ENCODE results near the gene C16orf90.
A peak's percentile ranks its signal among the peaks of the same experiment; 100 is the strongest.

Gene C16orf90

GRCh38 chr16:3461151-3461550 is 34.1 kb downstream of the C16orf90 start:
- no peak for DNase-seq (ENCODE audit: low read depth)

- no peak for DNase-seq (ENCODE audit: low read depth)
These were observed 34.7 kb downstream of the C16orf90 start for GRCh38 chr16:3460585-3460984.

- no peak for DNase-seq (ENCODE audit: low read depth)
These were observed 35.2 kb downstream of the C16orf90 start for GRCh38 chr16:3460121-3460520.

GRCh38 chr16:3459401-3460090 is 35.7 kb downstream of the C16orf90 start:
- peak; percentile 68 for DNase-seq (ENCODE audit: low read depth)

- DNase-seq (ENCODE audit: low read depth): peak; percentile 36
These were observed 36.4 kb downstream of the C16orf90 start for GRCh38 chr16:3458852-3459361.

- peak; percentile 75 for DNase-seq (ENCODE audit: low read depth)
These were observed 36.9 kb downstream of the C16orf90 start for GRCh38 chr16:3458278-3458851.

- DNase-seq (ENCODE audit: low read depth): peak; percentile 90
These were observed 37.6 kb downstream of the C16orf90 start for GRCh38 chr16:3457434-3458252.

GRCh38 chr16:3454631-3455147 is 40.6 kb downstream of the C16orf90 start:
- DNase-seq (ENCODE audit: low read depth): no peak

GRCh38 chr16:3454093-3454492 is 41.2 kb downstream of the C16orf90 start:
- DNase-seq (ENCODE audit: low read depth): peak; percentile 30

GRCh38 chr16:3444032-3444388 is 51.3 kb downstream of the C16orf90 start:
- DNase-seq (ENCODE audit: low read depth): peak; percentile 84

Measured in EH (cell line).